GM12878 (cell line): ENCODE results near the gene PLCD1. TPM values are rescaled to one million over a fixed set of nuclear protein-coding genes. Genes with fewer than 3 reads are reported as not detected.

Source experiments
- ATAC-seq: fragments of 200-7000 bp; cut with Tn5 transposase; 3 replicates; pipeline ENCODE4 v1.9.1; 2020; ENCODE audit warnings: mild to moderate bottlenecking, moderate library complexity
- BruUV-seq: library from RNA; stranded (reverse); fragments of 400-500 nt; replicated peaks from 2 replicates; lab custom pipeline; 2021; lab: Mats Ljungman, UMichigan
- CTCF ChIA-PET: fragments of 300-600 bp; sonication (Branson Sonifier 250); formaldehyde crosslinking; extraction: SDS; loops from one replicate; lab custom pipeline; 2021; ENCODE audit warnings: inconsistent platforms; lab: Yijun Ruan, JAX
- POLR2A ChIA-PET: fragments of 350-600 bp; formaldehyde crosslinking; extraction: SDS; loops from one replicate; lab custom pipeline; 2021; ENCODE audit warnings: inconsistent platforms; lab: Charles Lee
- RAD21 ChIA-PET: fragments of 300-600 bp; sonication (Branson Sonifier 250); formaldehyde crosslinking; loops from one replicate; lab custom pipeline; 2023; ENCODE audit warnings: antibody characterized with exemption; ENCODE audit not compliant: unreplicated experiment; lab: Charles Lee
- SMC1A ChIA-PET: fragments of 300-600 bp; sonication (Branson Sonifier 250); formaldehyde crosslinking; loops from one replicate; lab custom pipeline; 2023; ENCODE audit not compliant: unreplicated experiment, uncharacterized antibody; lab: Charles Lee
- DNase-seq: peaks from one replicate; pipeline ENCODE4 v3.0.0-alpha.2; 2011; ENCODE audit warnings: low read depth, low spot score
- FAIRE-seq: peaks from 3 replicates; lab custom pipeline; 2011; peaks lifted over from hg19 to GRCh38; lab: Jason Lieb, UNC
- H2AFZ ChIP-seq: 2 replicates; pipeline ENCODE4 v1.6.0; 2011; ENCODE audit warnings: low read depth, low read length, control low read depth; ENCODE audit not compliant: control insufficient read depth
- H3K27ac ChIP-seq: 2 replicates; pipeline ENCODE4 v1.5.1; 2011; ENCODE audit warnings: control low read depth; ENCODE audit not compliant: control insufficient read depth, insufficient read depth
- H3K27me3 ChIP-seq, 2 experiments: replicated peaks in 1 of 2; 2 replicates each; pipeline versions ENCODE4 v1.6.0 to v1.6.1; 2011; ENCODE audit warnings: low read length in 1 of 2; ENCODE audit not compliant: control insufficient read depth in 2 of 2, insufficient read depth in 2 of 2
- H3K36me3 ChIP-seq, 2 experiments: 2 replicates each; pipeline ENCODE4 v1.5.1; 2011; ENCODE audit warnings: low read length in 1 of 2; ENCODE audit not compliant: control insufficient read depth in 2 of 2, insufficient read depth in 2 of 2
- H3K4me1 ChIP-seq: 2 replicates; pipeline ENCODE4 v1.6.1; 2011; ENCODE audit warnings: mild to moderate bottlenecking, low read length, moderate library complexity, mixed read lengths; ENCODE audit not compliant: control insufficient read depth, insufficient read depth
- H3K4me2 ChIP-seq: 2 replicates; pipeline ENCODE4 v1.6.0; 2011; ENCODE audit warnings: control low read depth; ENCODE audit not compliant: control insufficient read depth, insufficient read depth
- H3K4me3 ChIP-seq: fragments of 200-600 bp; sonication (generic); 2 replicates; pipeline ENCODE4 v1.5.1; 2016
- H3K79me2 ChIP-seq: 2 replicates; pipeline ENCODE4 v1.6.0; 2011; ENCODE audit warnings: low read length; ENCODE audit not compliant: control insufficient read depth, insufficient read depth
- H3K9ac ChIP-seq: 2 replicates; pipeline ENCODE4 v1.8.0; 2011; ENCODE audit warnings: low read length, control low read depth, mixed read lengths; ENCODE audit not compliant: control insufficient read depth, insufficient read depth
- H3K9me3 ChIP-seq: replicated peaks from 3 replicates; pipeline ENCODE4 v1.5.1; 2011; ENCODE audit warnings: mild to moderate bottlenecking, low read length; ENCODE audit not compliant: control insufficient read depth, insufficient read depth
- H4K20me1 ChIP-seq: 2 replicates; pipeline ENCODE4 v1.6.0; 2011; ENCODE audit not compliant: control insufficient read depth, insufficient read depth
- BMI1 ChIP-seq: fragments of 450-650 bp; IDR thresholded peaks from 2 replicates; pipeline ENCODE4 v1.6.1; 2016; ENCODE audit warnings: mild to moderate bottlenecking, moderate library complexity, borderline replicate concordance
- BRCA1 ChIP-seq: IDR thresholded peaks from 2 replicates; pipeline ENCODE4 v1.6.1; 2011; ENCODE audit warnings: low read depth, low read length, improper control_type of control experiment
- DPF2 ChIP-seq: fragments of 450-650 bp; IDR thresholded peaks from 2 replicates; pipeline ENCODE4 v1.6.1; 2017; ENCODE audit warnings: mild to moderate bottlenecking
- ETV6 ChIP-seq, 2 experiments: fragments of 450-650 bp in 1 of 2; IDR thresholded peaks in 1 of 2; conservative IDR thresholded peaks in 1 of 2; 2 replicates each; pipeline ENCODE4 v1.6.1; 2014; ENCODE audit warnings: antibody characterized with exemption in 1 of 2, borderline replicate concordance in 1 of 2, low read depth in 1 of 2, mild to moderate bottlenecking in 1 of 2, moderate library complexity in 1 of 2
- IRF5 ChIP-seq: fragments of 450-650 bp; IDR thresholded peaks from 2 replicates; pipeline ENCODE4 v1.6.1; 2017; ENCODE audit warnings: borderline replicate concordance
- NR2F1 ChIP-seq: fragments of 450-650 bp; conservative IDR thresholded peaks from 2 replicates; pipeline ENCODE4 v1.6.1; 2017; ENCODE audit warnings: mild to moderate bottlenecking
- PAX8 ChIP-seq: fragments of 450-650 bp; IDR thresholded peaks from 2 replicates; pipeline ENCODE4 v1.6.1; 2017; ENCODE audit warnings: mild to moderate bottlenecking, moderate library complexity
- ZNF592 ChIP-seq: fragments of 450-650 bp; IDR thresholded peaks from 2 replicates; pipeline ENCODE4 v1.6.1; 2017; ENCODE audit warnings: mild to moderate bottlenecking, moderate library complexity
- WGBS: methylation state at CpG from one replicate; pipeline ENCODE4 v1.1.6; 2016; ENCODE audit warnings: low lambda C conversion rate; ENCODE audit not compliant: insufficient replicate concordance, insufficient coverage; ENCODE audit errors: missing lambda C conversion rate; 5-methylcytosine and 5-hydroxymethylcytosine counted together
- in situ Hi-C: fragments of 300-500 bp; cut with MboI; formaldehyde crosslinking; loops from 9 replicates; pipeline ENCODE4 v1.14.3; 2018; ENCODE audit warnings: mixed read lengths
- intact Hi-C: fragments of 100-400 bp; cut with micrococcal nuclease; formaldehyde crosslinking; loops from one replicate; pipeline ENCODE4 v1.14.2; 2022; ENCODE audit not compliant: unreplicated experiment
- polyA plus RNA-seq, 11 experiments: library from polyadenylated mRNA; depleted of rRNA in 4 of 11; unstranded in 6 of 11; stranded (reverse) in 5 of 11; fragments of >200 nt; fragmentation: Nextera tagmentation in 4 of 11; fragmentation: Illumina TruSeq in 1 of 11; extraction: Ambion mirVana in 4 of 11; extraction: Trizol in 1 of 11; gene quantifications; 1 replicate in 1 of 11; 2 replicates in 10 of 11; pipeline versions ENCODE4 v1.2.1 to v1.2.3, GENCODE V29; 2011 to 2016; ENCODE audit warnings: inconsistent platforms in 2 of 11, missing spikeins in 2 of 11, low read depth in 1 of 11
- total RNA-seq, 4 experiments: library from RNA; depleted of rRNA in 3 of 4; stranded (reverse); fragments of >200 nt in 3 of 4; fragmentation: Illumina TruSeq in 1 of 4; extraction: Trizol in 1 of 4; gene quantifications; 2 replicates each; pipeline versions ENCODE4 v1.2.1 to v1.2.3, GENCODE V29; 2013 to 2021
- TF ChIP-seq, protein P1 (sequence below): fragments of 450-650 bp; IDR thresholded peaks from 2 replicates; pipeline ENCODE4 v1.6.1; 2017; ENCODE audit warnings: mild to moderate bottlenecking, low read depth, inconsistent platforms; ENCODE audit not compliant: poor library complexity, severe bottlenecking
- TF ChIP-seq, protein P2 (sequence below): IDR thresholded peaks from 2 replicates; pipeline ENCODE4 v1.6.1; 2012; ENCODE audit warnings: low read depth, low read length, improper control_type of control experiment
- TF ChIP-seq, protein P3 (sequence below): fragments of 450-650 bp; IDR thresholded peaks from 2 replicates; pipeline ENCODE4 v1.6.1; 2017; ENCODE audit warnings: low read depth, mild to moderate bottlenecking, moderate library complexity

PLCD1 gene
- total and polyA plus RNA-seq, 10 of the 15 experiments (the other 5 are each of a cell fraction or from before 2014, with no cell fraction given): 0.20 to 3.9 (median 1.2) TPM; not detected in 1

DNA sequence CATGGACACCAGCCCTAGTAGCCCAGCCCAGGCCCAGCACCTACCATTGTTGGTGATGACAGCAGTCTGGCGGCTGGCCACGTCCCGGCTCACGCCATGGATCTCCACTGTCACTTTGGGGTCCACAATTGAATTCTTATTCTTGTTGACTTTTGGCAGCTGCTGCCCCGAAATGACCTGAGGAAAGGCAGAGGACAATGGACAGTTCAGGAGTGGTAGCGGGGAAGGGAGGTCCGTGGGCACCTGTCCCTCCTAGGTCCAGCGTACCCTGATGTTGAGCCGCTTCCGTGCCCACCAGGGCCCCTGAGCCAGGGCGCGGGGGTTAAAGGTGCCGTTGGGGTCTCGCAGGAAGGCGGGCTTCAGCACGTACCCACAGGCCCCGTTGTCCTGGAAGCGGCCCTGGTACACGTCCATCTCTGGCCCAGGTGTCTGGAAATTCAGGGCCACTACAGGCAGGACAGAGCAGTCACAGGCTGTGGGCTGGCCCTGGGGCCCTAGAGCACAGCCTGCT, 21.2 kb downstream of the PLCD1 start (continued):
- TF ChIP-seq ZNF592 (no peak), ETV6 (conservative IDR thresholded peaks at IDR 0.05 in 1 of 2, IDR thresholded peaks at IDR 0.05 in 1 of 2; ENCODE audit: borderline replicate concordance in 1 of 2, low read depth in 1 of 2) (no peak)

- no peak for DNase-seq
- POLR2A ChIA-PET: no interaction called here
- SMC1A ChIA-PET: no interaction called here
- Histone ChIP-seq H3K4me1 (no peaks in the 10 kb centered on the region; the same call in 1 of the 2 replicates), H3K27me3 (no peaks in the 10 kb centered on the region), H3K9ac (no peak overlapping the region), H3K9me3 (no peaks in the 10 kb centered on the region), H4K20me1 (no peaks in the 10 kb centered on the region), H3K79me2 (no peaks in the 10 kb centered on the region), H3K4me2 (no peak overlapping the region), H3K36me3 (no peaks in the 10 kb centered on the region; a peak in 2 of 4 replicates), H2AFZ (no peak overlapping the region), H3K4me3 (no peak overlapping the region), H3K27ac (no peak overlapping the region)
- no peak for FAIRE-seq
- no peak for ATAC-seq
- CTCF ChIA-PET: interaction anchor here (1.1 kb wide), 1 partner anchor 340 kb away, joined by 3 read pairs; no protein-coding TSS in a partner anchor
- in situ Hi-C loops (no loop called here), intact Hi-C loops (no loop called here)
- RAD21 ChIA-PET: no interaction called here
- BruUV-seq: no TSS peak
- WGBS: 79% methylated on average over 7 of the region's 7 CpGs
- TF ChIP-seq, protein P1, sequence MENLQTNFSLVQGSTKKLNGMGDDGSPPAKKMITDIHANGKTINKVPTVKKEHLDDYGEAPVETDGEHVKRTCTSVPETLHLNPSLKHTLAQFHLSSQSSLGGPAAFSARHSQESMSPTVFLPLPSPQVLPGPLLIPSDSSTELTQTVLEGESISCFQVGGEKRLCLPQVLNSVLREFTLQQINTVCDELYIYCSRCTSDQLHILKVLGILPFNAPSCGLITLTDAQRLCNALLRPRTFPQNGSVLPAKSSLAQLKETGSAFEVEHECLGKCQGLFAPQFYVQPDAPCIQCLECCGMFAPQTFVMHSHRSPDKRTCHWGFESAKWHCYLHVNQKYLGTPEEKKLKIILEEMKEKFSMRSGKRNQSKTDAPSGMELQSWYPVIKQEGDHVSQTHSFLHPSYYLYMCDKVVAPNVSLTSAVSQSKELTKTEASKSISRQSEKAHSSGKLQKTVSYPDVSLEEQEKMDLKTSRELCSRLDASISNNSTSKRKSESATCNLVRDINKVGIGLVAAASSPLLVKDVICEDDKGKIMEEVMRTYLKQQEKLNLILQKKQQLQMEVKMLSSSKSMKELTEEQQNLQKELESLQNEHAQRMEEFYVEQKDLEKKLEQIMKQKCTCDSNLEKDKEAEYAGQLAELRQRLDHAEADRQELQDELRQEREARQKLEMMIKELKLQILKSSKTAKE: no peak
- TF ChIP-seq, protein P2, sequence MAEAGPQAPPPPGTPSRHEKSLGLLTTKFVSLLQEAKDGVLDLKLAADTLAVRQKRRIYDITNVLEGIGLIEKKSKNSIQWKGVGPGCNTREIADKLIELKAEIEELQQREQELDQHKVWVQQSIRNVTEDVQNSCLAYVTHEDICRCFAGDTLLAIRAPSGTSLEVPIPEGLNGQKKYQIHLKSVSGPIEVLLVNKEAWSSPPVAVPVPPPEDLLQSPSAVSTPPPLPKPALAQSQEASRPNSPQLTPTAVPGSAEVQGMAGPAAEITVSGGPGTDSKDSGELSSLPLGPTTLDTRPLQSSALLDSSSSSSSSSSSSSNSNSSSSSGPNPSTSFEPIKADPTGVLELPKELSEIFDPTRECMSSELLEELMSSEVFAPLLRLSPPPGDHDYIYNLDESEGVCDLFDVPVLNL: no peak
- TF ChIP-seq NR2F1 (no peak), DPF2 (no peak), IRF5 (no peak), BRCA1 (no peak), BMI1 (no peak), PAX8 (no peak)
- TF ChIP-seq, protein P3, sequence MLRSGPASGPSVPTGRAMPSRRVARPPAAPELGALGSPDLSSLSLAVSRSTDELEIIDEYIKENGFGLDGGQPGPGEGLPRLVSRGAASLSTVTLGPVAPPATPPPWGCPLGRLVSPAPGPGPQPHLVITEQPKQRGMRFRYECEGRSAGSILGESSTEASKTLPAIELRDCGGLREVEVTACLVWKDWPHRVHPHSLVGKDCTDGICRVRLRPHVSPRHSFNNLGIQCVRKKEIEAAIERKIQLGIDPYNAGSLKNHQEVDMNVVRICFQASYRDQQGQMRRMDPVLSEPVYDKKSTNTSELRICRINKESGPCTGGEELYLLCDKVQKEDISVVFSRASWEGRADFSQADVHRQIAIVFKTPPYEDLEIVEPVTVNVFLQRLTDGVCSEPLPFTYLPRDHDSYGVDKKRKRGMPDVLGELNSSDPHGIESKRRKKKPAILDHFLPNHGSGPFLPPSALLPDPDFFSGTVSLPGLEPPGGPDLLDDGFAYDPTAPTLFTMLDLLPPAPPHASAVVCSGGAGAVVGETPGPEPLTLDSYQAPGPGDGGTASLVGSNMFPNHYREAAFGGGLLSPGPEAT: no peak
Measured at GRCh38 chr3:38007754-38008090, 21.7 kb downstream of the PLCD1 start.
